ENCODE results near the gene MAPKAP1.

The MAPKAP1 gene

DNA sequence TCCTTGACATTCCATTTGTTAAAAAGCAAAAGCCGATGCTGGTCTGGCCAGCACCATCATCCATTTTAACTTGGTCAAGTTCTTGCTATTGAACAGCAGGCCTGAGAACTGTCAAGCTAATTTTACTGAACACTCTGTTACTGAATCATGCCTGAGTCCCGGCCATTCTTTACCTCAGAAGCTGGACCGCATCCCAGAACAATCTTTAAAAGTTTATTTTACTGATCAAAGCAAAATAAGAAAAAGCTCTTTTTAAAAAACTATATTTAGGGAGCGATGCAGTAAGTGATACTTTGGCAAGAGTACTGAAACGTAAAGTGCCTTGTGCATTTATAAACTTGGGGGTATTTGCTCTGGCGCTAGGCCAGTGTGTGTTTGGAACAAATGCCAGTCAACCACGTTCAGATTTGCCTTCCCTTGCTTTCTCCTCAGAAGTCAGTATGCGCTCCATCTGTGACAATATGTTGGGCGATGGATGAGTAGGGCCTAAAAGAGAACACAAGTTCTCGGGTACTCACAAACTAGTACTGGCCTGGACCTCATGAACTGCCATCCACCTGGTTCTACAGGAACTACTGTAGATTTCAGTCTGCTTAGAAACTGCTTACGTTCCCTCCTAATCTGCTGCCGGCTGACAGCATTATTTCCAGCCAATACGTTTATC lies 161.9 kb downstream of the MAPKAP1 start:
- no peaks in the 10 kb centered on the region for H3K27me3 ChIP-seq (ENCODE audit: insufficient read depth, poor library complexity, severe bottlenecking)
- H3K4me1 ChIP-seq (ENCODE audit: insufficient read depth, poor library complexity, severe bottlenecking) = peaks cover 29% of the 10 kb centered on the region
- TF ChIP-seq, protein P1, sequence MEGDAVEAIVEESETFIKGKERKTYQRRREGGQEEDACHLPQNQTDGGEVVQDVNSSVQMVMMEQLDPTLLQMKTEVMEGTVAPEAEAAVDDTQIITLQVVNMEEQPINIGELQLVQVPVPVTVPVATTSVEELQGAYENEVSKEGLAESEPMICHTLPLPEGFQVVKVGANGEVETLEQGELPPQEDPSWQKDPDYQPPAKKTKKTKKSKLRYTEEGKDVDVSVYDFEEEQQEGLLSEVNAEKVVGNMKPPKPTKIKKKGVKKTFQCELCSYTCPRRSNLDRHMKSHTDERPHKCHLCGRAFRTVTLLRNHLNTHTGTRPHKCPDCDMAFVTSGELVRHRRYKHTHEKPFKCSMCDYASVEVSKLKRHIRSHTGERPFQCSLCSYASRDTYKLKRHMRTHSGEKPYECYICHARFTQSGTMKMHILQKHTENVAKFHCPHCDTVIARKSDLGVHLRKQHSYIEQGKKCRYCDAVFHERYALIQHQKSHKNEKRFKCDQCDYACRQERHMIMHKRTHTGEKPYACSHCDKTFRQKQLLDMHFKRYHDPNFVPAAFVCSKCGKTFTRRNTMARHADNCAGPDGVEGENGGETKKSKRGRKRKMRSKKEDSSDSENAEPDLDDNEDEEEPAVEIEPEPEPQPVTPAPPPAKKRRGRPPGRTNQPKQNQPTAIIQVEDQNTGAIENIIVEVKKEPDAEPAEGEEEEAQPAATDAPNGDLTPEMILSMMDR (IDR thresholded peaks at IDR 0.05; ENCODE audit: poor library complexity, severe bottlenecking) = no peak
- ATAC-seq (ENCODE audit: low read depth) = no peak
- H3K27ac ChIP-seq (ENCODE audit: poor library complexity, severe bottlenecking) = no peak overlapping the region
- H3K36me3 ChIP-seq (ENCODE audit: low read depth) = peaks cover 4% of the 10 kb centered on the region
- no peaks in the 10 kb centered on the region for H3K9me3 ChIP-seq (ENCODE audit: severe bottlenecking)
- no peak overlapping the region for H3K4me3 ChIP-seq (ENCODE audit: severe bottlenecking)
- DNase-seq (ENCODE audit: low spot score) = no peak

DNA sequence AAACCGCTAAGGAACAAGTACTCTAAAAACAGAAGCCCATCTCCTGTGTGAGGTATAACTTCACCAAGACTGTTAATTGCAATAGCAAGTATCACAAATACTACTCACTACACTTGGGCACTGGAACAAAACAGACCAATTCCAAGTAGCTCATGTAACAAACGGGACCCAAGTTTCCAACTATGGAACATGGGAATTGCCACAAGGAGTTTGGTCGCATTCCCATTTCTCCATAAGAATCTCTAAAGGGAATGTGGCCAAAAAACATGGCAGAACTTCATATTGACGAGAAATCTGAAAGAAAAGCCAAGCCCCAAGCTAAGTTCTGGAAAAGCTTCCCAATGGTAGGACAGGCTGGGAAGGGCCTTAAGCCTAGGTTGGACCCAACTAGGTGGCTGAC lies 162.5 kb downstream of the MAPKAP1 start:
- TF ChIP-seq, protein P1 (IDR thresholded peaks at IDR 0.05; ENCODE audit: poor library complexity, severe bottlenecking) = no peak
- peaks cover 35% of the 10 kb centered on the region for H3K4me1 ChIP-seq (ENCODE audit: insufficient read depth, poor library complexity, severe bottlenecking)
- H3K36me3 ChIP-seq (ENCODE audit: low read depth) = peaks cover 4% of the 10 kb centered on the region

DNA sequence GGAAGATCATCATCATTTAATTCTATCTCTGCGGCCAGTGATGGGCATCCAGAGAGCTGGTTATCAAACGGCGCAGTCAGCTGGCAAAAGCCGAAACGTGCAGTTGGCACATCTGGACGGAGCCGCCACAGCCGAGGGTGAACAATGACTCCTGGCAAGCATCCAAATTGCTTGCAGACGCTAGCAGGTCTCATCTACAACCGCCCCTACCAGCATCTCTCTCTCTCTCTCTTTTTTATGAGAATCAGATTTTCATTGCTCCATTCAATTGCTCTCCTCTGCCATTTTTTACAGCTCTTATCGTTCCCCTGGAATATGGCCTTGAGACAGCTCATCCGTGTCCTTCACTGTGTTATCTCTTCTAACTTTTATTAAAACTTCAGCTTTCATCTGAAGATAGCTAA lies 165.2 kb downstream of the MAPKAP1 start:
- H3K4me3 ChIP-seq (ENCODE audit: severe bottlenecking) = no peak overlapping the region
- peaks cover 60% of the 10 kb centered on the region for H3K4me1 ChIP-seq (ENCODE audit: insufficient read depth, poor library complexity, severe bottlenecking)
- peaks cover 4% of the 10 kb centered on the region; the same call in 1 of the 2 replicates for H3K36me3 ChIP-seq (ENCODE audit: low read depth)
- DNase-seq (ENCODE audit: low spot score) (no peak), ATAC-seq (ENCODE audit: low read depth) (no peak)
- H3K27ac ChIP-seq (ENCODE audit: poor library complexity, severe bottlenecking) = peak overlapping the region; percentile 71
- H3K9me3 ChIP-seq (ENCODE audit: severe bottlenecking) = no peaks in the 10 kb centered on the region
- TF ChIP-seq, protein P1 (IDR thresholded peaks at IDR 0.05; ENCODE audit: poor library complexity, severe bottlenecking) = no peak
- no peaks in the 10 kb centered on the region for H3K27me3 ChIP-seq (ENCODE audit: insufficient read depth, poor library complexity, severe bottlenecking)

More for the DNA sequence above, 162.5 kb downstream of the MAPKAP1 start:
- DNase-seq (ENCODE audit: low spot score) = no peak
- Histone ChIP-seq H3K9me3 (ENCODE audit: severe bottlenecking) (no peaks in the 10 kb centered on the region), H3K27ac (ENCODE audit: poor library complexity, severe bottlenecking) (no peak overlapping the region), H3K4me3 (ENCODE audit: severe bottlenecking) (no peak overlapping the region), H3K27me3 (ENCODE audit: insufficient read depth, poor library complexity, severe bottlenecking) (no peaks in the 10 kb centered on the region)
- no peak for ATAC-seq (ENCODE audit: low read depth)

DNA sequence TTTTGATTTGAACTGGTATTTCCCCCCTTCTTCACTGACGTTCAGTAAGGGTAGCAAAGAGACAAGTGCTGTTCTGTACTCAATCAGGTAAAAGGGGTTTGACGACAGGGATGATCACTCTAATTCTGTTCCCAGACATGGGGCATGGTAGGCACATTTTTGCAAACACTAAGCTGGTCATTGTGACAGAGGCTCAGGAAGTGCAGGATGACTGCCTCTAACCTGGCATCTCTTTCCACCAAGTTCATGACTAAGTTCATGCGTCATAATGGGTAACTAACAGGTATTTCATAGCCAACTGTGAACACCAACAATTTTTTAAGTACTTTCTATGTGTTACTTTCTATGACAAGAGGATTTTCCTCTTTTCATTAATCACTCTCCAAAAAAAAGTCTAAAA lies 166.5 kb downstream of the MAPKAP1 start:
- Histone ChIP-seq H3K9me3 (ENCODE audit: severe bottlenecking) (no peaks in the 10 kb centered on the region), H3K27me3 (ENCODE audit: insufficient read depth, poor library complexity, severe bottlenecking) (no peaks in the 10 kb centered on the region), H3K36me3 (ENCODE audit: low read depth) (peaks cover 4% of the 10 kb centered on the region; the same call in 1 of the 2 replicates), H3K4me1 (ENCODE audit: insufficient read depth, poor library complexity, severe bottlenecking) (peaks cover 74% of the 10 kb centered on the region), H3K4me3 (ENCODE audit: severe bottlenecking) (no peak overlapping the region), H3K27ac (ENCODE audit: poor library complexity, severe bottlenecking) (peak overlapping the region; percentile 71)
- peak; percentile 67 for ATAC-seq (ENCODE audit: low read depth)
- TF ChIP-seq, protein P1 (IDR thresholded peaks at IDR 0.05; ENCODE audit: poor library complexity, severe bottlenecking) = no peak
- no peak for DNase-seq (ENCODE audit: low spot score)

DNA sequence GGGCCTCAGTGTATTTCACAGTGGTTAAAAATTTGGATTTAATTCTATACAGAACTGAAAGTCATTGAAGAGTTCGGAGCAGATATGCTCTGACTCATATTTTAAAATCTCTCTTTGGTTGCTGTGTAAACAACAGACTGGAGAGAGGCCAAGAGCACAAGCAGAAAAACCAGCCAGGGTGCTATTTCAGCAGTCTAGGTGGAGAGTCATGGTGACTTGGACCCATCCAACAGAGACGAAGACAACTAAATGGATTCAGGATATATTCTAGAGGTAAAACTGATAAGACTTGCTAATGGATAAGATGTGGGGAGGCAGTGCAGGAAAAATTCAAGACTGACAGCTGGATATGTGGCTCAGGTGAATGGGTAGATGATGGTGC lies 168.9 kb downstream of the MAPKAP1 start:
- TF ChIP-seq, protein P1 (IDR thresholded peaks at IDR 0.05; ENCODE audit: poor library complexity, severe bottlenecking) = no peak
- DNase-seq (ENCODE audit: low spot score) = peak; percentile 75

More for the DNA sequence above, 168.9 kb downstream of the MAPKAP1 start:
- Histone ChIP-seq H3K9me3 (ENCODE audit: severe bottlenecking) (no peaks in the 10 kb centered on the region), H3K4me3 (ENCODE audit: severe bottlenecking) (no peak overlapping the region), H3K27me3 (ENCODE audit: insufficient read depth, poor library complexity, severe bottlenecking) (no peaks in the 10 kb centered on the region), H3K36me3 (ENCODE audit: low read depth) (peaks cover 4% of the 10 kb centered on the region; the same call in 1 of the 2 replicates), H3K27ac (ENCODE audit: poor library complexity, severe bottlenecking) (peak overlapping the region; percentile 71), H3K4me1 (ENCODE audit: insufficient read depth, poor library complexity, severe bottlenecking) (peaks cover 74% of the 10 kb centered on the region)
- ATAC-seq (ENCODE audit: low read depth) = peak; percentile 84
